ENCODE data around the gene CRIP1. TPM values are rescaled to one million over a fixed set of nuclear protein-coding genes. Genes with fewer than 3 reads are reported as not detected.

The CRIP1 gene
- total RNA-seq, 4 donors from 2014 or later: 11.2 to 57.9 (median 34.2) TPM

DNA sequence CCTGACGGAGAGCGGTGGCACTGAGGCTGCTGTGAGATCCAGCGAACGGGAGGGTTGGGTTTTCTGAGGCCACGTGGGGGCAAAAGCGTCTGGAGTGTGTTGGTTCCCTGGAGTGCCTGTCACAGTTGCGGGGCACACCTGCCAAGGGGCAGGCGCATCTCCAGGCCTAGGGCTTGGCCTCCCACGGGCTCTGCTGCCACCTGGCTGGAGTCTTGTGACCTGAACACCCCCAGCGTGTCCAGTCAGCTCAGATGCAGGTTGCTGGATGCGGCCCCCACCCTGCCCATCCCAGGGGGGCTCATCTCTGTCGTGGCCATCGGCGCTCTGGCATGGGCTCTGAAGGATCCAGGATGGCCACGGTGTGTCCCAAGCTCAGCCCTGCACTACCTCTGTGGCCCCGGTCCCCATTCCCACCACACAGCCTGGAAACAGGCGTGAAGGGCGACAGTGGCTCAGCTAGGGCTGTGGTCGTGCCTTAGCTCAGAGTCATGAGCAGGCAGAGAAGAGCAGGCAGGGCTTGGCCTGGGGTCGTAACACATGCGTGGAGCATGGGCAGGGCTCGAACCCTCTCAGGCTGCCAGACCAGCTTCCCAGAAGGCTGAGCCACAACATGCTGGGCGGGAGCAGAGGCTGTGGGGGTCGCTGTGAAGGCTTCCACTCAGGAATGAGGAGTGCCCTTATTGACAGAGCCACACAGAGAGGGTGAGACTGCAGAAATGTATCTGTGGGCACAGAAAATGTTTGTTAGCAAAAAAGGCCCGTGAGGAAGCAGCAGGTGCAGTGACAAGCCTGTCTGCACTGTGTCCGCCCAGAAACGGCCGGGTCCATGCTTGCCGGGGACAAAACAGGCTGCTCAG, 35.6 kb upstream of the CRIP1 start:
- H3K36me3 ChIP-seq: peaks cover 0 to 81% of the 10 kb centered on the region in 2 donors
- H3K27ac ChIP-seq: no peak overlapping the region
- WGBS, 2 donors (ENCODE audit: low coverage in 1 of 2): 70 to 83% methylated on average over 1 to 6 of the region's 29 CpGs
- no peaks in the 10 kb centered on the region for H3K27me3 ChIP-seq
- no peak overlapping the region for H3K4me3 ChIP-seq
- peaks cover 0 to 26% (median 11%) of the 10 kb centered on the region in 3 donors for H3K4me1 ChIP-seq
- TF ChIP-seq, protein P1, sequence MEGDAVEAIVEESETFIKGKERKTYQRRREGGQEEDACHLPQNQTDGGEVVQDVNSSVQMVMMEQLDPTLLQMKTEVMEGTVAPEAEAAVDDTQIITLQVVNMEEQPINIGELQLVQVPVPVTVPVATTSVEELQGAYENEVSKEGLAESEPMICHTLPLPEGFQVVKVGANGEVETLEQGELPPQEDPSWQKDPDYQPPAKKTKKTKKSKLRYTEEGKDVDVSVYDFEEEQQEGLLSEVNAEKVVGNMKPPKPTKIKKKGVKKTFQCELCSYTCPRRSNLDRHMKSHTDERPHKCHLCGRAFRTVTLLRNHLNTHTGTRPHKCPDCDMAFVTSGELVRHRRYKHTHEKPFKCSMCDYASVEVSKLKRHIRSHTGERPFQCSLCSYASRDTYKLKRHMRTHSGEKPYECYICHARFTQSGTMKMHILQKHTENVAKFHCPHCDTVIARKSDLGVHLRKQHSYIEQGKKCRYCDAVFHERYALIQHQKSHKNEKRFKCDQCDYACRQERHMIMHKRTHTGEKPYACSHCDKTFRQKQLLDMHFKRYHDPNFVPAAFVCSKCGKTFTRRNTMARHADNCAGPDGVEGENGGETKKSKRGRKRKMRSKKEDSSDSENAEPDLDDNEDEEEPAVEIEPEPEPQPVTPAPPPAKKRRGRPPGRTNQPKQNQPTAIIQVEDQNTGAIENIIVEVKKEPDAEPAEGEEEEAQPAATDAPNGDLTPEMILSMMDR (IDR thresholded peaks at IDR 0.05): no peak
- TF ChIP-seq POLR2A (IDR thresholded peaks at IDR 0.05) (no peak), EP300 (IDR thresholded peaks at IDR 0.05) (no peak), POLR2AphosphoS5 (IDR thresholded peaks at IDR 0.05) (no peak)
- ATAC-seq: no peak
- H3K9me3 ChIP-seq: no peaks in the 10 kb centered on the region

- ATAC-seq: no peak
- TF ChIP-seq EP300 (IDR thresholded peaks at IDR 0.05) (no peak), POLR2AphosphoS5 (IDR thresholded peaks at IDR 0.05) (no peak), POLR2A (IDR thresholded peaks at IDR 0.05) (no peak)
- TF ChIP-seq, protein P1 (IDR thresholded peaks at IDR 0.05): no peak
- Histone ChIP-seq H3K9me3 (no peaks in the 10 kb centered on the region), H3K4me1 (peaks cover 0 to 21% (median 11%) of the 10 kb centered on the region in 3 donors), H3K27ac (no peak overlapping the region), H3K4me3 (no peak overlapping the region), H3K27me3 (no peaks in the 10 kb centered on the region), H3K36me3 (peaks cover 0 to 88% of the 10 kb centered on the region in 2 donors)
- 30 to 91% methylated on average over 2 to 12 of the region's 14 CpGs for WGBS, 2 donors (ENCODE audit: low coverage in 1 of 2)
Measured at GRCh38 chr14:105452963-105453362, 33.7 kb upstream of the CRIP1 start.

GRCh38 chr14:105453847-105454246, 32.8 kb upstream of the CRIP1 start:
- 88% methylated on average over 12 of the region's 14 CpGs; no CpG with 5 or more reads in 1 of the 2 donors for WGBS, 2 donors (ENCODE audit: low coverage in 1 of 2)
- ATAC-seq: no peak
- TF ChIP-seq, protein P1 (IDR thresholded peaks at IDR 0.05): no peak
- TF ChIP-seq EP300 (IDR thresholded peaks at IDR 0.05) (no peak), POLR2A (IDR thresholded peaks at IDR 0.05) (no peak), POLR2AphosphoS5 (IDR thresholded peaks at IDR 0.05) (no peak)

DNA sequence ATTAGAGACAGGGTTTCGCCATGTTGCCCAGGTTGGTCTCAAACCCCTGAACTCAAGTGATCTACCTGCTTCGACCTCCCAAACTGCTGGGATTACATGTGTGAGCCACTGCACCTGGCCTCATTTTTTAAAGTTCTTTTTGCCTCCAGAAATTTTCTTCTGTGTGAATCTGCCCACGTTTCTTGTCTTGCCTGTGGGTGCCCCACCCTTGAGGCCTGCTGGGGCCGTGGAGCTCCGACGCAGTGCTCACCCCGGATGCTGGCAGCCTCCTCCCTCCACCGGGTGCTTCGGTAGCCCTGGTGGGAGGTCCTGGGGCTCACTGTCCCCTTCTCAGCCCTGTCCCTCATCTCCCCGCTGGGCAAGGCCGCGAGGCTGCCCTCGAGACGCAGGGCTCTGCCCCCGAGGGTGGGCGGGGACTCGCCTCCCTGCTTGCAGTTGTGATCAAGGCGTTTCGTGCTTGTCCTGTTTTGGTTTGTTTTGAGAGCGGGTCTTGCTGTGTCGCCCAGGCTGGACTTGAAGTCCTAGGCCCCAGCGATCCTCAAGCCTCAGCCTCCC, 31.5 kb upstream of the CRIP1 start:
- Histone ChIP-seq H3K4me3 (no peak overlapping the region), H3K9me3 (no peaks in the 10 kb centered on the region), H3K27me3 (no peaks in the 10 kb centered on the region), H3K27ac (no peak overlapping the region), H3K36me3 (peaks cover 0 to 88% of the 10 kb centered on the region in 2 donors), H3K4me1 (no peaks in the 10 kb centered on the region)
- TF ChIP-seq EP300 (IDR thresholded peaks at IDR 0.05) (no peak), POLR2A (IDR thresholded peaks at IDR 0.05) (no peak), POLR2AphosphoS5 (IDR thresholded peaks at IDR 0.05) (no peak)
- TF ChIP-seq, protein P1 (IDR thresholded peaks at IDR 0.05): no peak
- ATAC-seq: no peak
- WGBS, 2 donors (ENCODE audit: low coverage in 1 of 2): 20 to 86% methylated on average over 1 to 5 of the region's 22 CpGs

More at GRCh38 chr14:105453847-105454246, 32.8 kb upstream of the CRIP1 start:
- Histone ChIP-seq H3K4me3 (no peak overlapping the region), H3K4me1 (peaks cover 0 to 12% (median 4%) of the 10 kb centered on the region in 3 donors), H3K9me3 (no peaks in the 10 kb centered on the region), H3K36me3 (peaks cover 0 to 97% of the 10 kb centered on the region in 2 donors), H3K27me3 (no peaks in the 10 kb centered on the region), H3K27ac (no peak overlapping the region)
